Ramos (cell line): ENCODE data around the gene IGSF11.
"Not testable (repeated sequence)": the region's sequence is repeated elsewhere in the genome, so short reads cannot be mapped to it uniquely, and the experiment has no call there.

ENCODE experiments used
- in situ Hi-C: fragments of 300-500 bp; cut with MboI; formaldehyde crosslinking; loops from one replicate; pipeline ENCODE4 v1.14.3; 2022; ENCODE audit warnings: low sequenced_read_pairs; ENCODE audit not compliant: unreplicated experiment

The IGSF11 gene

GRCh38 chr3:119034256-119035013 is at the start of gene IGSF11:
TSS of gene IGSF11 (minus strand) at chr3:119034846. CDS start at chr3:119034582, 264 bp downstream.
- in situ Hi-C loops: no loop called here

GRCh38 chr3:119080364-119080763 is 45.7 kb upstream of the IGSF11 start:
- in situ Hi-C loops: loop anchor here (25.0 kb wide), 1 partner anchor 193 kb away; no protein-coding TSS in a partner anchor

- in situ Hi-C loops: no loop called here
These were observed 38.8 kb upstream of the IGSF11 start for GRCh38 chr3:119073258-119074001.

- in situ Hi-C loops: not testable (repeated sequence)
These were observed 37.8 kb upstream of the IGSF11 start for GRCh38 chr3:119072451-119072850.

- in situ Hi-C loops: no loop called here
These were observed 35.1 kb upstream of the IGSF11 start for GRCh38 chr3:119069725-119070124.

- in situ Hi-C loops: no loop called here
These were observed 28.8 kb upstream of the IGSF11 start for GRCh38 chr3:119063471-119063870.

GRCh38 chr3:119062892-119063291 is 28.2 kb upstream of the IGSF11 start:
- in situ Hi-C loops: no loop called here

GRCh38 chr3:119044593-119044992 is 9.9 kb upstream of the IGSF11 start:
- in situ Hi-C loops: no loop called here

- in situ Hi-C loops: no loop called here
These were observed 7.5 kb upstream of the IGSF11 start for GRCh38 chr3:119042162-119042561.

GRCh38 chr3:119035014-119035346 is 334 bp upstream of the IGSF11 start:
- in situ Hi-C loops: no loop called here

- in situ Hi-C loops: no loop called here
These were observed 1.0 kb downstream of the IGSF11 start for GRCh38 chr3:119033393-119034255.

- in situ Hi-C loops: no loop called here
These were observed 9.4 kb downstream of the IGSF11 start for GRCh38 chr3:119025171-119025795.

GRCh38 chr3:119019767-119020518 is 14.7 kb downstream of the IGSF11 start:
- in situ Hi-C loops: no loop called here

- in situ Hi-C loops: no loop called here
These were observed 15.8 kb downstream of the IGSF11 start for GRCh38 chr3:119018690-119019463.

- in situ Hi-C loops: no loop called here
These were observed 18.7 kb downstream of the IGSF11 start for GRCh38 chr3:119015942-119016341.

GRCh38 chr3:119013951-119014350 is 20.7 kb downstream of the IGSF11 start:
- in situ Hi-C loops: no loop called here

GRCh38 chr3:119011528-119011927 is 23.1 kb downstream of the IGSF11 start:
- in situ Hi-C loops: no loop called here

- in situ Hi-C loops: no loop called here
These were observed 37.5 kb downstream of the IGSF11 start for GRCh38 chr3:118997190-118997589.

GRCh38 chr3:118991775-118992174 is 42.9 kb downstream of the IGSF11 start:
- in situ Hi-C loops: no loop called here
